ENCODE measurements around the gene TMEM208. TPM values are rescaled to one million over a fixed set of nuclear protein-coding genes. Genes with fewer than 3 reads are reported as not detected.
A peak's percentile ranks its signal among the peaks of the same experiment; 100 is the strongest.

TMEM208 gene
- total and polyA plus RNA-seq, 9 donors = 23.8 to 52.0 (median 32.1) TPM

DNA sequence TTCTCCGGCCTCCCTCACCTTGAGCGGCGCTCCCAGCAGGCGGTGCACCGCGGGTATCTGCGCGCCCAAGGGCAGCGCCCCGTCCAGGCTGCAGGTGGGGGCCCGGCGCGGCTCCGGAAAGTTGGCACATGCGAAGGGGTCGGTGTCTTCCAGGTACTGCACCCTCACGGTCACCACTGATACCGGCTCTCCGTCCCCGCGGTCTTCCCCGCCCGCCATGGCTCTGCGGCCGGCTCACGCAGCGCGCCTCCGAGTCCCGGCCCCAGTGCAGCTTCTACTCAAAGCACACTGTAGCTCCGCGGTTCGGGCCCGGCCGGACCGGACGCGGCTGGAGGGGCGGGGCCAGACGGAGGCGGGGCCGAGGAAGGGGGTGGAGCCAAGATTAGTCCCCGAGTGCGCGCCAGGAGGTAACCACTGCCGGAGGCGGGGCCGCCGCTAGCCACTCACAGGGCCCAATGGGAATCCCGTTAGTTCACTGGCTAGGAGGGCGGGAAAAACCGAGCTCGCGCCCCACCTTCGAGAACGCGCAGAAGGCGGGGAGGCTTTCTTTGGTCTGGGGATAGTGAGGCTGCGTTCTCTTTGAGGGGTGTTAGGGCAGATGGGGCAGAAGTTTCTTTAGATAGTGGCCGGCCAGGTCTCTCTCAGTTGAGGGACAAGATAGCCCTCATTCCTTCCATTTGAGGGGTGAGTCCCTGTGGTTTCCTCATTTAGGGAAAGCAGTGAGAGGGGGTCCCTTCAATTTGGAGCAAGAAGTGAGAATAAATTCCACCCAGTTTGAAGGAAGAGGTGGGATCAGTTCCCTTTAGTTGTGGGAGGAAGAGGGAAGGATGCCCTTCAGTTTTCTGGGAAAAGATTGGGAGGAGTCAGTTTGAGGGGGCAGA lies 20.5 kb downstream of the TMEM208 start, which contains the start of gene FHOD1:
FHOD1 (minus strand) TSS at position 290 of the 881 bp plus-strand sequence; CDS start at position 219, 71 bp downstream.
- peak within 1 kb of the TSS; percentile 79 for H3K4me3 ChIP-seq
- WGBS, 3 donors = 0 to 1% (median 0%) methylated on average over 60 of the region's 60 CpGs
- intact Hi-C loops (cut with DNase I) = no loop called here
- no peaks in the 10 kb centered on the region for H3K36me3 ChIP-seq
- TF ChIP-seq EP300 (IDR thresholded peaks at IDR 0.05) (no peak), CTCF (IDR thresholded peaks at IDR 0.05) (no peak), POLR2A (IDR thresholded peaks at IDR 0.05) (peak; percentile 60)
- DNase-seq = peak; percentile 98 to 100 (median 99)
- H3K27ac ChIP-seq = peak within 1 kb of the TSS; percentile 61 to 85
- H3K4me1 ChIP-seq (ENCODE audit: insufficient read depth) = peaks cover 12% of the 10 kb centered on the region
- no peaks in the 10 kb centered on the region for H3K27me3 ChIP-seq
- no peaks in the 10 kb centered on the region for H3K9me3 ChIP-seq

DNA sequence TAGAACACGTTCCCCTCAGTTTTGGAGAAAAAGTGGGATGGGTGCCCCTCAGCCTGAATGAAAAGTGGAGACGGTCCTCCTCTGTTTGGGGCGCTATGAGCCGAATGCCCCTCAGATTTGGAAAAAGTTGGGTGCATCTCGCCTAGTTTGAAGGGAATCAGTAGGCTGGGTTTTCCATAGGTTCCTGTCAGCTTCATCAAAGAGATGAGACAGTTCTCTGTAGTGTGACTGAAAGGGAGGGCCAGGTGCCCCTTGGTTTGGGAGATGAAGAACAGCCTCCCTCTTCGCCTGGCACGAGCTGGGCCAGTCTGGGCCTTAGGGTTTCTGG lies 21.1 kb downstream of the TMEM208 start:
- peaks cover 12% of the 10 kb centered on the region for H3K4me1 ChIP-seq (ENCODE audit: insufficient read depth)
- peak overlapping the region; percentile 34 for H3K4me3 ChIP-seq
- no peak for TF ChIP-seq CTCF (IDR thresholded peaks at IDR 0.05)
- TF ChIP-seq POLR2A (IDR thresholded peaks at IDR 0.05) = no peak
- no peak for TF ChIP-seq EP300 (IDR thresholded peaks at IDR 0.05)
- no peaks in the 10 kb centered on the region for H3K27me3 ChIP-seq
- no peak overlapping the region for H3K27ac ChIP-seq
- intact Hi-C loops (cut with DNase I) = no loop called here
- no peak for DNase-seq
- WGBS, 3 donors = 3 to 5% (median 3%) methylated on average over 7 of the region's 7 CpGs
- H3K9me3 ChIP-seq = no peaks in the 10 kb centered on the region
- no peaks in the 10 kb centered on the region for H3K36me3 ChIP-seq

DNA sequence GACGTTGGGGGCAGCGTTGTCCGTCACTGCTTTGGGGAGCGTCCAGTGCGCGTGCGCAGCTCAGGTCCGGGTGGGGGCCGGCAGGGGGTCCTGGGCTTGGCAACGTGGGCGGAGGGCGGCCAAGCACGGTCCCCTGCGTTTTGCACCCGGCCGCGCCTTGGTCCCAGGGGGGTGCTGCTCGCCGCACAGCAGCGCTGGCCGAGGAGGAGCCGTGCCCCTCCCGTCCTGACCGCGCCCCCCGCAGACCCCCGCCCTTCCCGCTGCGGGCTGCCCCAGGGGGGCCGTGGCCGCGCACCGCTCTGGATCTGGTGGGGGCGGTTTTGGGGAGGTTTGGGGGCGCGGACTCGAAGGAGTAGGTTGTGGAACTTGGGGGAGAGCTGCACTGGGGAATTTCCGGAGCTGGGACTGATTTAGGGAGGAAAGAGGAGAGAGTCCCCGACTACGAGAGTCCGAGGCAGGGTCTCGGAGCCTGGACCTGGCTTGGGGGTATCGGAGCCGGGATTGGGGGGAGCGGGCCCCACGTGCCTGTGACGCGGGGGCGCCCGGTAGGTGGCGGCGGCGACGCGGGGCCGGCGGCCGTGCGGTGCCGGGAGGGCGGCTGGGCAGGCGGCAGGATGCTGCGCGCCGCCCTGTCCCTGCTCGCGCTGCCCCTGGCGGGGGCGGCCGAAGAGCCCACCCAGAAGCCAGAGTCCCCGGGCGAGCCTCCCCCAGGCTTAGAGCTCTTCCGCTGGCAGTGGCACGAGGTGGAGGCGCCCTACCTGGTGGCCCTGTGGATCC lies 21.7 kb downstream of the TMEM208 start, which contains the start of gene SLC9A5:
SLC9A5 (plus strand) TSS at position 579 of the 777 bp plus-strand sequence; CDS start at position 615, 36 bp downstream.
- WGBS, 3 donors = 0 to 1% (median 1%) methylated on average over 52 to 75 of the region's 75 CpGs
- peak; percentile 9 for TF ChIP-seq POLR2A (IDR thresholded peaks at IDR 0.05)
- TF ChIP-seq CTCF (IDR thresholded peaks at IDR 0.05) = peak in 1 of 3 donors; percentile 50
- no peak for TF ChIP-seq EP300 (IDR thresholded peaks at IDR 0.05)
- H3K36me3 ChIP-seq = no peaks in the 10 kb centered on the region
- no peaks in the 10 kb centered on the region for H3K27me3 ChIP-seq
- H3K9me3 ChIP-seq = no peaks in the 10 kb centered on the region
- intact Hi-C loops (cut with DNase I) = no loop called here
- peak within 1 kb of the TSS; percentile 34 for H3K4me3 ChIP-seq
- peak in 4 of 5 donors; percentile 51 to 69 (median 64) for DNase-seq
- H3K4me1 ChIP-seq (ENCODE audit: insufficient read depth) = peaks cover 12% of the 10 kb centered on the region
- H3K27ac ChIP-seq = no peak within 1 kb of the TSS
